Prostate gland (tissue), 2 donors: ENCODE data around the gene POMP.

Source experiments
- POLR2A ChIP-seq: fragments of 450-650 bp; IDR thresholded peaks from one replicate; pipeline ENCODE4 v1.6.1; 2016; ENCODE audit warnings: antibody characterized with exemption, mild to moderate bottlenecking
- POLR2AphosphoS5 ChIP-seq: sonication (generic); formaldehyde crosslinking; IDR thresholded peaks from one replicate; pipeline ENCODE4 v1.6.1; 2017; ENCODE audit warnings: antibody characterized with exemption
- TF ChIP-seq, protein P1 (sequence below), 4 experiments: fragments of 200-600 bp in 2 of 4; fragments of 450-650 bp in 2 of 4; sonication (generic) in 2 of 4; IDR thresholded peaks; 1 replicate in 3 of 4; 2 replicates in 1 of 4; pipeline ENCODE4 v1.5.1; 2016 to 2019; ENCODE audit warnings: antibody characterized with exemption in 4 of 4, mild to moderate bottlenecking in 2 of 4, moderate library complexity in 2 of 4

DNA sequence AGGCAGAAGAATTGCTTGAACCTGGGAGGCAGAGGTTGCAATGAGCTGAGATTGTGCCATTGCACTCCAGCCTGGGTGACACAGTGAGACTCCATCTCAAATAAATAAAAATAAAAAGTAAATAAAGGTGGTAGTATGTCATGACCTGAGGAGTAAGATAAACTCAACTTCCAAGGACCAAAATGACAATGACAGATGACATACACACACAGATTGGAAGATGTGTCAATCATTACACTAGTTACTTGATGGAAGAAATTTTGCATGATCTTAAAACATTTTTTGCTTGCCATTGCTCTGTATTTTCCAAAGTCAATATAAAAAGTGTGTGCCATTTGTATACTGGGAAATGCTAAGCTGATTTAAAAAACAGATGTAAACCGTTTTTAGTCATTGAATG is 55.7 kb downstream of the POMP start:
- TF ChIP-seq POLR2AphosphoS5 (no peak), POLR2A (no peak)
- TF ChIP-seq, protein P1, sequence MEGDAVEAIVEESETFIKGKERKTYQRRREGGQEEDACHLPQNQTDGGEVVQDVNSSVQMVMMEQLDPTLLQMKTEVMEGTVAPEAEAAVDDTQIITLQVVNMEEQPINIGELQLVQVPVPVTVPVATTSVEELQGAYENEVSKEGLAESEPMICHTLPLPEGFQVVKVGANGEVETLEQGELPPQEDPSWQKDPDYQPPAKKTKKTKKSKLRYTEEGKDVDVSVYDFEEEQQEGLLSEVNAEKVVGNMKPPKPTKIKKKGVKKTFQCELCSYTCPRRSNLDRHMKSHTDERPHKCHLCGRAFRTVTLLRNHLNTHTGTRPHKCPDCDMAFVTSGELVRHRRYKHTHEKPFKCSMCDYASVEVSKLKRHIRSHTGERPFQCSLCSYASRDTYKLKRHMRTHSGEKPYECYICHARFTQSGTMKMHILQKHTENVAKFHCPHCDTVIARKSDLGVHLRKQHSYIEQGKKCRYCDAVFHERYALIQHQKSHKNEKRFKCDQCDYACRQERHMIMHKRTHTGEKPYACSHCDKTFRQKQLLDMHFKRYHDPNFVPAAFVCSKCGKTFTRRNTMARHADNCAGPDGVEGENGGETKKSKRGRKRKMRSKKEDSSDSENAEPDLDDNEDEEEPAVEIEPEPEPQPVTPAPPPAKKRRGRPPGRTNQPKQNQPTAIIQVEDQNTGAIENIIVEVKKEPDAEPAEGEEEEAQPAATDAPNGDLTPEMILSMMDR (IDR thresholded peaks at IDR 0.05) = no peak
